Heart left ventricle (tissue), 16 donors: ENCODE data around the gene CNDP2. TPM values are rescaled to one million over a fixed set of nuclear protein-coding genes. Genes with fewer than 3 reads are reported as not detected.

Source experiments
- ATAC-seq, 4 donors: fragments of 200-7000 bp; cut with Tn5 transposase; one replicate each; pipeline ENCODE4 v1.9.1; 2020 to 2022; ENCODE audit warnings: moderate library complexity in 4 of 4, mild to moderate bottlenecking in 3 of 4, moderate number of reproducible peaks in 1 of 4
- DNase-seq, 5 donors: peaks; one replicate each; pipeline ENCODE4 v3.0.0-alpha.2; 2020
- H3K27ac ChIP-seq, 12 donors: fragments of 200-600 bp; sonication (generic) in 4 of 12; one replicate each; pipeline versions ENCODE4 v1.5.0 to v1.8.0; 2016 to 2022; ENCODE audit warnings: mild to moderate bottlenecking in 2 of 12
- H3K27me3 ChIP-seq, 9 donors: fragments of 200-600 bp; sonication (generic) in 2 of 9; one replicate each; pipeline versions ENCODE4 v1.5.1 to v1.8.0; 2016 to 2022; ENCODE audit warnings: mild to moderate bottlenecking in 3 of 9
- H3K36me3 ChIP-seq, 9 donors: fragments of 200-600 bp; sonication (generic) in 2 of 9; one replicate each; pipeline versions ENCODE4 v1.5.0 to v1.8.0; 2018 to 2022; ENCODE audit warnings: mild to moderate bottlenecking in 2 of 9
- H3K4me1 ChIP-seq, 12 donors: fragments of 200-600 bp; sonication (generic) in 4 of 12; one replicate each; pipeline versions ENCODE4 v1.5.0 to v1.8.0; 2016 to 2022; ENCODE audit warnings: mild to moderate bottlenecking in 3 of 12
- H3K4me3 ChIP-seq, 12 donors: fragments of 200-600 bp; sonication (generic) in 4 of 12; one replicate each; pipeline versions ENCODE4 v1.5.0 to v1.8.0; 2017 to 2022; ENCODE audit warnings: mild to moderate bottlenecking in 9 of 12, moderate library complexity in 4 of 12
- H3K9me3 ChIP-seq, 12 donors: fragments of 200-600 bp; sonication (generic) in 4 of 12; one replicate each; pipeline versions ENCODE4 v1.5.0 to v1.8.0; 2016 to 2022; ENCODE audit warnings: mild to moderate bottlenecking in 1 of 12
- CTCF ChIP-seq, 12 donors: fragments of 200-600 bp; sonication (generic) in 4 of 12; IDR thresholded peaks; one replicate each; pipeline versions ENCODE4 v1.5.0 to v1.8.0; 2018 to 2022; ENCODE audit warnings: antibody characterized with exemption in 12 of 12, mild to moderate bottlenecking in 5 of 12
- POLR2A ChIP-seq, 2 donors: fragments of 450-650 bp; IDR thresholded peaks; one replicate each; pipeline ENCODE4 v1.6.1; 2017; ENCODE audit warnings: antibody characterized with exemption in 2 of 2, mild to moderate bottlenecking in 2 of 2, moderate library complexity in 2 of 2
- intact Hi-C, 10 donors: fragments of 100-400 bp; cut with DNase I; formaldehyde crosslinking; loops; one replicate each; pipeline versions ENCODE4 v1.11.1 to v1.14.2; 2022
- polyA plus RNA-seq, 2 donors: library from polyadenylated mRNA; stranded (reverse); fragments of 200-250 nt; gene quantifications; one replicate each; pipeline ENCODE4 v1.2.3, GENCODE V29; 2013
- total RNA-seq, 9 donors: library from RNA; depleted of rRNA in 2 of 9; stranded (reverse); fragments of >200 nt in 2 of 9; fragmentation: NEBNext Ultra II Directional in 3 of 9; extraction: Animal tissue kit (Norgen Biotek cat#: 25700) in 3 of 9; gene quantifications; one replicate each; pipeline versions ENCODE4 v1.1.0 to v1.2.4, GENCODE V29; 2016 to 2023
- donor health status: ischemic (EF 13 %, LVEDD 7.1; RV severe dilation, severe dysfunction).
- donor health status: healthy with polysubstance abuse.
- donor health status: DM: no; HTN: yes; CAD: no.
- donor health status: DM: no; HTN: no; CAD: no.
- donor health status: ischemic (EF 25% LVEDD 6.9; RV normal size, moderate dysfunction).
- donor health status: ischemic (EF 25% LVEDD 5.7; RV mildly dilated, moderate dysfunction).
- donor health status: healthy.
- donor health status: DM: yes; HTN: yes; CAD: no.
- donor health status: ischemic (EF 35%, LVEDD 5.7; RV mildly dilated, moderate dysfunction).
- donor health status: nonischemic (EF 11% LVEDD 7.7; RV severe dilation, severe dysfunction).
- donor health status: DM: yes; HTN: yes; CAD: no.
- donor health status: PGD.
- donor health status: ischemic (EF 29% LVEDD 5.4; RV normal size, mild dysfunction).
- donor health status: nonischemic (EF 23%, LVEDD 6.1; RV moderate dilation, normal function).

Gene CNDP2
- total and polyA plus RNA-seq, 11 donors, result 38.3 to 162 (median 76.3) TPM

DNA sequence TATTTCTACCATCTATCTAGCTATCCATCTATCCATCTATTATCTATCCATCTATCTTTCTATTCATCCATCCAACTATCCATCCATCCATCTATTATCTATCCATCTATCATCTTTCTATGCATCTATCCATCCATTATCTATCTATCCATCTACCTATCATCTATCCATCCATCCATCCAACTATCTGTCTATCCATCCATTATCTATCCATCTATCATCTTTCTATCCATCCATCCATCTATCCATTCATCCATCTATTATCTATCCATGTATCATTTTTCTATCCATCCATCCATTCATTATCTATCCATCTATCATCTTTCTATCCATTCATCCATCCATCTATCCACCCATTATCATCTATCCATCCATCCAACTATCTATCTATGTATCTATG, 76.9 kb downstream of the CNDP2 start:
- Histone ChIP-seq H3K27ac (no peak overlapping the region), H3K9me3 (no peaks in the 10 kb centered on the region), H3K4me3 (no peak overlapping the region), H3K36me3 (no peaks in the 10 kb centered on the region), H3K4me1 (peaks cover 0 to 8% (median 0%) of the 10 kb centered on the region in 12 donors), H3K27me3 (no peaks in the 10 kb centered on the region)
- ATAC-seq (no peak), DNase-seq (no peak)
- TF ChIP-seq CTCF (IDR thresholded peaks at IDR 0.05) (no peak), POLR2A (IDR thresholded peaks at IDR 0.05) (no peak)
- intact Hi-C loops, result no loop called here

Other genes with a start within 250 kb of the CNDP2 start
- gene CYB5A, start 204.4 kb upstream of the CNDP2 start, total RNA-seq, result 100 to 1,000 TPM in 4 of 9 donors, 10 to 100 TPM in 5; 46.5 to 146 (median 83.3) TPM
- 10 to 100 TPM; 50.7 to 56.4 TPM for gene CYB5A, start 204.4 kb upstream of the CNDP2 start, polyA plus RNA-seq
- gene C18orf63, start 180.5 kb upstream of the CNDP2 start, total RNA-seq, result not detected
- gene C18orf63, start 180.5 kb upstream of the CNDP2 start, polyA plus RNA-seq, result not detected
- gene DIPK1C, start 39.1 kb upstream of the CNDP2 start, total RNA-seq, result 10 to 100 TPM in 3 of 9 donors, 1 to 10 TPM in 6; 1.3 to 13.6 (median 6.3) TPM
- 10 to 100 TPM in 1 of 2 donors, 1 to 10 TPM in 1; 1.9 to 14.2 TPM for gene DIPK1C, start 39.1 kb upstream of the CNDP2 start, polyA plus RNA-seq
- not detected for gene CNDP1, start 38.1 kb downstream of the CNDP2 start, total RNA-seq
- under 1 TPM in 1 of 2 donors, not detected in 1; 0.03 TPM for gene CNDP1, start 38.1 kb downstream of the CNDP2 start, polyA plus RNA-seq
- 10 to 100 TPM in 7 of 9 donors, 1 to 10 TPM in 2; 8.1 to 14.7 (median 12.3) TPM for gene ZNF407, start 101.5 kb downstream of the CNDP2 start, total RNA-seq
- gene ZNF407, start 101.5 kb downstream of the CNDP2 start, polyA plus RNA-seq, result 1 to 10 TPM; 3.8 to 3.9 TPM